PC-3 (cell line): ENCODE results near the gene CYB5D1. TPM values are rescaled to one million over a fixed set of nuclear protein-coding genes. Genes with fewer than 3 reads are reported as not detected.

Experiments
- ATAC-seq: fragments of 200-7000 bp; cut with Tn5 transposase; 2 replicates; pipeline ENCODE4 v1.9.1; 2020; ENCODE audit warnings: mild to moderate bottlenecking, moderate library complexity
- BruUV-seq: library from RNA; stranded (reverse); fragments of 400-500 nt; replicated peaks from 2 replicates; lab custom pipeline; 2021; lab: Mats Ljungman, UMichigan
- CTCF ChIA-PET: fragments of 300-600 bp; sonication (Branson Sonifier 250); formaldehyde crosslinking; loops from one replicate; lab custom pipeline; 2022; ENCODE audit warnings: antibody characterized with exemption; lab: Charles Lee
- POLR2A ChIA-PET: fragments of 300-600 bp; sonication (Branson Sonifier 250); formaldehyde crosslinking; loops from one replicate; lab custom pipeline; 2022; ENCODE audit warnings: antibody characterized with exemption; ENCODE audit not compliant: unreplicated experiment; lab: Charles Lee
- DNase-seq: peaks from one replicate; pipeline ENCODE4 v3.0.0-alpha.2; 2015
- H2AFZ ChIP-seq: fragments of 300-600 bp; sonication (generic); 2 replicates; pipeline ENCODE4 v1.6.0; 2016; ENCODE audit warnings: antibody characterized with exemption, low read length
- H3F3A ChIP-seq: fragments of 300-600 bp; sonication (generic); one replicate; pipeline ENCODE4 v1.6.0; 2017; ENCODE audit warnings: antibody characterized with exemption, low read length, control low read depth, mild to moderate bottlenecking; ENCODE audit not compliant: unreplicated experiment
- H3K27ac ChIP-seq: fragments of 300-600 bp; sonication (generic); 2 replicates; pipeline ENCODE4 v1.5.1; 2016; ENCODE audit warnings: mild to moderate bottlenecking, low read length
- H3K27me3 ChIP-seq: fragments of 300-600 bp; sonication (generic); 2 replicates; pipeline ENCODE4 v1.6.1; 2016; ENCODE audit warnings: low read length, mixed read lengths
- H3K36me3 ChIP-seq: fragments of 300-600 bp; sonication (generic); 2 replicates; pipeline ENCODE4 v1.6.1; 2016; ENCODE audit warnings: low read depth, mixed run types, low read length, mixed read lengths
- H3K4me1 ChIP-seq: fragments of 300-600 bp; sonication (generic); 2 replicates; pipeline ENCODE4 v1.5.1; 2016; ENCODE audit warnings: low read length; ENCODE audit not compliant: insufficient read depth
- H3K4me2 ChIP-seq: fragments of 300-600 bp; sonication (generic); 2 replicates; pipeline ENCODE4 v1.6.0; 2016; ENCODE audit warnings: low read length
- H3K4me3 ChIP-seq: fragments of 300-600 bp; sonication (generic); 2 replicates; pipeline ENCODE4 v1.5.1; 2016; ENCODE audit warnings: mild to moderate bottlenecking, low read length, mixed read lengths
- H3K79me2 ChIP-seq: fragments of 300-600 bp; sonication (generic); 2 replicates; pipeline ENCODE4 v1.6.1; 2017; ENCODE audit warnings: low read length, mixed read lengths
- H3K9ac ChIP-seq: fragments of 300-600 bp; sonication (generic); 2 replicates; pipeline ENCODE4 v1.6.0; 2016; ENCODE audit warnings: mild to moderate bottlenecking, low read length
- H3K9me2 ChIP-seq: fragments of 300-600 bp; sonication (generic); replicated peaks from 2 replicates; pipeline ENCODE4 v1.6.1; 2016; ENCODE audit warnings: mixed run types, low read length, mixed read lengths
- H3K9me3 ChIP-seq: fragments of 300-600 bp; sonication (generic); 2 replicates; pipeline ENCODE4 v1.6.1; 2016; ENCODE audit warnings: low read length, mixed read lengths
- H4K20me1 ChIP-seq: fragments of 300-600 bp; sonication (generic); 2 replicates; pipeline ENCODE4 v1.6.1; 2016; ENCODE audit warnings: low read length, mixed read lengths
- CTCF ChIP-seq: fragments of 300-600 bp; sonication (generic); conservative IDR thresholded peaks from 2 replicates; pipeline ENCODE4 v1.5.1; 2017; ENCODE audit warnings: antibody characterized with exemption, low read depth, mild to moderate bottlenecking, low read length
- EZH2 ChIP-seq: fragments of 300-600 bp; sonication (generic); IDR thresholded peaks from one replicate; pipeline ENCODE4 v1.6.1; 2017; ENCODE audit warnings: antibody characterized with exemption, mild to moderate bottlenecking, low read length; ENCODE audit not compliant: unreplicated experiment
- EZH2phosphoT487 ChIP-seq: fragments of 300-600 bp; sonication (generic); IDR thresholded peaks from 2 replicates; pipeline ENCODE4 v1.6.1; 2018; ENCODE audit warnings: mild to moderate bottlenecking, antibody characterized with exemption, low read length, borderline replicate concordance
- intact Hi-C: fragments of 100-400 bp; cut with micrococcal nuclease; formaldehyde crosslinking; loops from 2 replicates; pipeline ENCODE4 v1.9.0; 2023
- total RNA-seq: library from RNA; depleted of rRNA; stranded (reverse); fragments of >200 nt; gene quantifications from 2 replicates; pipeline ENCODE4 v1.2.3, GENCODE V29; 2014; rRNA removed

Gene CYB5D1
- total RNA-seq, 1 experiment from 2014 or later: 23.1 TPM

- CTCF ChIA-PET: interaction anchor here (0.6 kb wide), 1 partner anchor 87 kb away, joined by 3 read pairs; no protein-coding TSS in a partner anchor
Observed at GRCh38 chr17:7910711-7911110, 52.9 kb downstream of the CYB5D1 start.

GRCh38 chr17:7911116-7911515 is 53.3 kb downstream of the CYB5D1 start:
- ATAC-seq (no peak), DNase-seq (no peak)
- peaks cover 15% of the 10 kb centered on the region for H3K4me1 ChIP-seq
- intact Hi-C loops: no loop called here
- no TSS peak for BruUV-seq
- H3K4me3 ChIP-seq: no peak overlapping the region
- H3K27me3 ChIP-seq: no peaks in the 10 kb centered on the region
- no peaks in the 10 kb centered on the region for H3K9me2 ChIP-seq
- H4K20me1 ChIP-seq: no peaks in the 10 kb centered on the region
- no peaks in the 10 kb centered on the region for H3F3A ChIP-seq
- no peak overlapping the region for H3K27ac ChIP-seq
- TF ChIP-seq EZH2phosphoT487 (no peak), CTCF (no peak), EZH2 (no peak)
- ChIA-PET POLR2A (no interaction called here), CTCF (interaction anchor here (0.5 kb wide), 1 partner anchor 59 kb away, joined by 3 read pairs; no protein-coding TSS in a partner anchor)
- no peak overlapping the region for H3K4me2 ChIP-seq
- no peak overlapping the region for H2AFZ ChIP-seq
- peaks cover 6% of the 10 kb centered on the region; the same call in 1 of the 2 replicates for H3K36me3 ChIP-seq
- H3K9ac ChIP-seq: no peak overlapping the region
- no peaks in the 10 kb centered on the region for H3K79me2 ChIP-seq
- no peaks in the 10 kb centered on the region for H3K9me3 ChIP-seq

More at GRCh38 chr17:7910711-7911110, 52.9 kb downstream of the CYB5D1 start:
- no peaks in the 10 kb centered on the region for H3K9me2 ChIP-seq
- no peaks in the 10 kb centered on the region for H3F3A ChIP-seq
- intact Hi-C loops: no loop called here
- H3K4me1 ChIP-seq: peaks cover 13% of the 10 kb centered on the region
- no peaks in the 10 kb centered on the region for H4K20me1 ChIP-seq
- POLR2A ChIA-PET: no interaction called here
- no peak overlapping the region for H3K4me2 ChIP-seq
- no peak for DNase-seq
- no peaks in the 10 kb centered on the region for H3K79me2 ChIP-seq
- H3K27ac ChIP-seq: no peak overlapping the region
- ATAC-seq: no peak
- TF ChIP-seq EZH2: no peak
- no peak for TF ChIP-seq EZH2phosphoT487
- TF ChIP-seq CTCF: no peak
- H3K9me3 ChIP-seq: no peaks in the 10 kb centered on the region
- no peaks in the 10 kb centered on the region for H3K27me3 ChIP-seq
- BruUV-seq: no TSS peak
- peaks cover 6% of the 10 kb centered on the region; the same call in 1 of the 2 replicates for H3K36me3 ChIP-seq
- no peak overlapping the region for H3K9ac ChIP-seq
- no peak overlapping the region for H3K4me3 ChIP-seq
- H2AFZ ChIP-seq: no peak overlapping the region

Other genes starting within 250 kb of the CYB5D1 start
- gene FXR2, start 243.1 kb upstream of the CYB5D1 start, total RNA-seq: 51.4 and 67.2 TPM in 2 replicates
- gene SAT2, start 230.2 kb upstream of the CYB5D1 start, total RNA-seq: 27.6 and 33.1 TPM in 2 replicates
- gene SHBG, start 227.9 kb upstream of the CYB5D1 start, total RNA-seq: not detected in 2 replicates
- gene ATP1B2, start 207.1 kb upstream of the CYB5D1 start, total RNA-seq: not detected in 2 replicates
- gene TP53, start 170.5 kb upstream of the CYB5D1 start, total RNA-seq: 2.0 and 3.4 TPM in 2 replicates
- gene WRAP53, start 169.5 kb upstream of the CYB5D1 start, total RNA-seq: 18.0 and 22.6 TPM in 2 replicates
- gene EFNB3, start 152.8 kb upstream of the CYB5D1 start, total RNA-seq: 4.9 and 7.7 TPM in 2 replicates
- 0.62 and 0.92 TPM in 2 replicates for gene DNAH2, start 140.3 kb upstream of the CYB5D1 start, total RNA-seq
- 3.2 and 158 TPM in 2 replicates for gene KDM6B, start 23.8 kb upstream of the CYB5D1 start, total RNA-seq
- 1.5 TPM in 1 of 2 replicates, not detected in the other for gene TMEM88, start 2.9 kb upstream of the CYB5D1 start, total RNA-seq
- 403 and 409 TPM in 2 replicates for gene NAA38, start 444 bp upstream of the CYB5D1 start, total RNA-seq
- 102 and 151 TPM in 2 replicates for gene CHD3, start 30.8 kb downstream of the CYB5D1 start, total RNA-seq
- gene RNF227, start 58.3 kb downstream of the CYB5D1 start, total RNA-seq: 0.11 and 0.52 TPM in 2 replicates
- 0.26 and 0.75 TPM in 2 replicates for gene KCNAB3, start 71.9 kb downstream of the CYB5D1 start, total RNA-seq
- 26.4 and 30.5 TPM in 2 replicates for gene TRAPPC1, start 73.9 kb downstream of the CYB5D1 start, total RNA-seq
- gene CNTROB, start 74.2 kb downstream of the CYB5D1 start, total RNA-seq: 27.5 and 40.5 TPM in 2 replicates
- gene GUCY2D, start 144.6 kb downstream of the CYB5D1 start, total RNA-seq: 0.12 TPM in 1 of 2 replicates, not detected in the other
- not detected in 2 replicates for gene ALOX15B, start 181.1 kb downstream of the CYB5D1 start, total RNA-seq
- gene ALOX12B, start 229.7 kb downstream of the CYB5D1 start, total RNA-seq: 0.55 and 1.2 TPM in 2 replicates